Esophagus squamous epithelium (tissue), 4 donors: ENCODE results near the gene TESK1.
"Not testable (repeated sequence)": the region's sequence is repeated elsewhere in the genome, so short reads cannot be mapped to it uniquely, and the experiment has no call there.

Source experiments
- CTCF ChIP-seq, 6 experiments: fragments of 450-650 bp in 4 of 6; fragments of 200-600 bp in 2 of 6; sonication (generic) in 2 of 6; IDR thresholded peaks; one replicate each; pipeline ENCODE4 v1.5.1; 2016 to 2019; ENCODE audit warnings: antibody characterized with exemption in 6 of 6, mild to moderate bottlenecking in 4 of 6, moderate library complexity in 4 of 6
- POLR2A ChIP-seq, 4 donors: fragments of 450-650 bp; IDR thresholded peaks; one replicate each; pipeline ENCODE4 v1.6.1; 2017; ENCODE audit warnings: antibody characterized with exemption in 4 of 4, mild to moderate bottlenecking in 4 of 4, moderate library complexity in 3 of 4

GRCh38 chr9:35640431-35640830, 35.4 kb downstream of the TESK1 start:
- TF ChIP-seq CTCF, POLR2A (IDR thresholded peaks at IDR 0.05): not testable (repeated sequence)
